ENCODE measurements around the gene MTREX. TPM values are rescaled to one million over a fixed set of nuclear protein-coding genes. Genes with fewer than 3 reads are reported as not detected.

MTREX gene
- total RNA-seq, 1 experiment from 2014 or later: 25.6 TPM

DNA sequence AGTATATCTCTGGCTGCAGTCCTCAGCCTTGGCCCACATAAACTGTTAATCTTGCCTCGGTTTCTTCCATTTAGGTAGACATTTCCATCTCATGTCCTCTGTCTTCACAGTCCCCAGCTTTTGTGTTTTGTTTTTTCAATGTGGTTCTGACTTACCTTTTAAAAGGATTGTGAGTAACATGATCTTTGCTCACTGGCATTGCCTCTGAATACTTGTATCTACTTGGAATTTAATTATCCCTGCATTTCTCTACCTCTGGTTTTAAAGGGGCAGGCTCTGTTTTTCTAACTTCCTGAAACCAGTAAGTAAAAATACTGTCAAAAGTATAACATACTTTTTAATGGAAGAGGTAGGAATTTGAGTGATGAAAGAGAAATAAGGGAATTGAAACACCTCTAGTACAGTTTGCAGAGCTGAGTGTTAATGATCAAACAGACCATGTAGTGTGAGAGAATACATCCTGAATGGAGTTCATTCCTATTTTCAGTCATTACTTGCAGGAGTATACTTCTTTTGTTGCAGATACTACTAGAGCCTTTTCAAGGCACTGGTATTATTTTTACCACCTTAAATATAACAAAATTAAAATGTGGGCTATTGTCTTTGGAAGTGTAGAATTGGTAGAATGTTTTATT lies 62.6 kb downstream of the MTREX start:
- no peaks in the 10 kb centered on the region; the same call in 1 of the 2 replicates for H3K36me3 ChIP-seq (ENCODE audit: low read depth, low read length)
- H3K27ac ChIP-seq (ENCODE audit: low read length): no peak overlapping the region
- no peaks in the 10 kb centered on the region for H3K4me1 ChIP-seq (ENCODE audit: insufficient read depth, low read length)
- H3K79me2 ChIP-seq (ENCODE audit: low read length): no peaks in the 10 kb centered on the region
- no peak overlapping the region for H3K9ac ChIP-seq (ENCODE audit: low read length)
- no TSS peak for BruUV-seq (replicated peaks)
- no peaks in the 10 kb centered on the region for H4K20me1 ChIP-seq (ENCODE audit: low read length)
- no peak overlapping the region for H2AFZ ChIP-seq (ENCODE audit: low read length)
- intact Hi-C loops (cut with micrococcal nuclease): no loop called here
- H3K4me3 ChIP-seq (ENCODE audit: low read length): no peak overlapping the region
- H3K9me3 ChIP-seq (ENCODE audit: low read length): no peaks in the 10 kb centered on the region
- no peaks in the 10 kb centered on the region for H3K9me2 ChIP-seq (replicated peaks; ENCODE audit: low read length)
- DNase-seq (no peak), ATAC-seq (no peak)
- H3K27me3 ChIP-seq (ENCODE audit: low read length): no peaks in the 10 kb centered on the region
- H3F3A ChIP-seq (ENCODE audit: low read length, unreplicated experiment): no peaks in the 10 kb centered on the region
- no peak overlapping the region for H3K4me2 ChIP-seq (ENCODE audit: low read length)
- TF ChIP-seq EZH2 (IDR thresholded peaks at IDR 0.05; ENCODE audit: low read length, unreplicated experiment): no peak
- TF ChIP-seq EZH2phosphoT487 (IDR thresholded peaks at IDR 0.05; ENCODE audit: borderline replicate concordance, low read length): no peak
- TF ChIP-seq, protein P1, sequence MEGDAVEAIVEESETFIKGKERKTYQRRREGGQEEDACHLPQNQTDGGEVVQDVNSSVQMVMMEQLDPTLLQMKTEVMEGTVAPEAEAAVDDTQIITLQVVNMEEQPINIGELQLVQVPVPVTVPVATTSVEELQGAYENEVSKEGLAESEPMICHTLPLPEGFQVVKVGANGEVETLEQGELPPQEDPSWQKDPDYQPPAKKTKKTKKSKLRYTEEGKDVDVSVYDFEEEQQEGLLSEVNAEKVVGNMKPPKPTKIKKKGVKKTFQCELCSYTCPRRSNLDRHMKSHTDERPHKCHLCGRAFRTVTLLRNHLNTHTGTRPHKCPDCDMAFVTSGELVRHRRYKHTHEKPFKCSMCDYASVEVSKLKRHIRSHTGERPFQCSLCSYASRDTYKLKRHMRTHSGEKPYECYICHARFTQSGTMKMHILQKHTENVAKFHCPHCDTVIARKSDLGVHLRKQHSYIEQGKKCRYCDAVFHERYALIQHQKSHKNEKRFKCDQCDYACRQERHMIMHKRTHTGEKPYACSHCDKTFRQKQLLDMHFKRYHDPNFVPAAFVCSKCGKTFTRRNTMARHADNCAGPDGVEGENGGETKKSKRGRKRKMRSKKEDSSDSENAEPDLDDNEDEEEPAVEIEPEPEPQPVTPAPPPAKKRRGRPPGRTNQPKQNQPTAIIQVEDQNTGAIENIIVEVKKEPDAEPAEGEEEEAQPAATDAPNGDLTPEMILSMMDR (conservative IDR thresholded peaks at IDR 0.05; ENCODE audit: low read depth, low read length): no peak
- CTCF ChIA-PET: no interaction called here
- POLR2A ChIA-PET (ENCODE audit: unreplicated experiment): no interaction called here

DNA sequence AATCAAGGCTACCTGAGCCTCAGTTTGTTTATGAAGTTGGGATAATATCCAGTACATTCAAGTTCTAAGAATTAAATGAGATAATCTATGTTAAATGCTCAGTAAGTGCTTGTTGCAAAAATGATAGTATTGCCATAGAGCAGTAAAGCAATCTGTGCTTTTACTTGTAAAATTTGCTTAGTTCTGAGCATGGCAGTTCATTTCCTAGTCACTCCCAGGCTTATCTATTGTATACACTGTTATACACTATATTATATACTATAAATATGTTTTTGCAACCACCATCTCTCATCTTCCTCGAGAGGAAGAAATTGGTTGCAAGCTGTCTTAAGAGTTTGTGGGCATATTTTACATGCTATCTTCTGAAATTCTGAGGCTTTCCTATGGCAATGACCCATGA lies 63.4 kb downstream of the MTREX start:
- Histone ChIP-seq H3K27me3 (ENCODE audit: low read length) (no peaks in the 10 kb centered on the region), H3K4me3 (ENCODE audit: low read length) (no peak overlapping the region), H3K79me2 (ENCODE audit: low read length) (no peaks in the 10 kb centered on the region), H3K9ac (ENCODE audit: low read length) (no peak overlapping the region), H3F3A (ENCODE audit: low read length, unreplicated experiment) (no peaks in the 10 kb centered on the region), H3K9me3 (ENCODE audit: low read length) (no peaks in the 10 kb centered on the region), H3K4me1 (ENCODE audit: insufficient read depth, low read length) (no peaks in the 10 kb centered on the region), H3K9me2 (replicated peaks; ENCODE audit: low read length) (no peaks in the 10 kb centered on the region), H3K27ac (ENCODE audit: low read length) (no peak overlapping the region), H4K20me1 (ENCODE audit: low read length) (no peaks in the 10 kb centered on the region), H2AFZ (ENCODE audit: low read length) (no peak overlapping the region), H3K36me3 (ENCODE audit: low read depth, low read length) (no peaks in the 10 kb centered on the region; the same call in 1 of the 2 replicates), H3K4me2 (ENCODE audit: low read length) (no peak overlapping the region)
- ChIA-PET CTCF (no interaction called here), POLR2A (ENCODE audit: unreplicated experiment) (no interaction called here)
- intact Hi-C loops (cut with micrococcal nuclease): no loop called here
- BruUV-seq (replicated peaks): no TSS peak
- ATAC-seq (no peak), DNase-seq (no peak)
- TF ChIP-seq EZH2 (IDR thresholded peaks at IDR 0.05; ENCODE audit: low read length, unreplicated experiment) (no peak), EZH2phosphoT487 (IDR thresholded peaks at IDR 0.05; ENCODE audit: borderline replicate concordance, low read length) (no peak)
- TF ChIP-seq, protein P1 (conservative IDR thresholded peaks at IDR 0.05; ENCODE audit: low read depth, low read length): no peak

DNA sequence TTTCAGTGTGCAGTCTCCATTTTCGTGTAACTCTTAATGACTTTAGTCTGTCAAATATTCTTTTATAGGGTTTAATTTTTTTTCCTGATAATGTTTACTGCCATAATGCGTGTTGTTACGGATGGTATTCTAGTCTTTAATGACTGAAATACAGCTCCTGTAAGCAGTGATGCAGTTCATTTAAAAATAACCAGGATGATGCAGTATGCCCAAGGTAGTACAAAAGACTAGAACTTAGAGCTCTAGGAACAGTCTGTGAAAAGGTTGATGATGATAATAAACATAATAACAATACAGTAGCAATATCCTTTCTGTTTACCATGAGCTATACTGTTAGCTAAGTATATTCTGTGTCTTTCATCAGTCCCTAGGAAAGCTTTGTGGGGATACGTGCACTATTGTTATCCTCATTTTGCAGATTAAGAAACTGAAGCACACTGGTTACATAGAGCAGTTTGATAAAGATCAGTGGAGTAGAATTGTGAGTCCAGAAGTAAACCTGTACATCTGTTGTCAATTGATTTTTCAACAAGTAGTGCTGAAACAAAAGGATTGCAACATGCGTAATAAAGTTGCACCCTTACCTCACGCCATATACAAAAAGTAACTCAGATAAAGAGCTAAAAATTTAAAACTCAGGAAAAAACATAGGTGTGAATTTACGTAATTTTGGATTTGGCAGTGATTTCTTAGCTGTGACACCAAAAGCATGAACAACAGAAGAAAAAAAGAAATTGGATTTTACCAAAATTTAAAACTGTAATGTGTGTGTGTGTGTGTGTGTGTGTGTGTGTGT lies 64.5 kb downstream of the MTREX start:
- H3K4me3 ChIP-seq (ENCODE audit: low read length): no peak overlapping the region
- TF ChIP-seq, protein P1 (conservative IDR thresholded peaks at IDR 0.05; ENCODE audit: low read depth, low read length): no peak
- TF ChIP-seq EZH2phosphoT487 (IDR thresholded peaks at IDR 0.05; ENCODE audit: borderline replicate concordance, low read length) (no peak), EZH2 (IDR thresholded peaks at IDR 0.05; ENCODE audit: low read length, unreplicated experiment) (no peak)
- H2AFZ ChIP-seq (ENCODE audit: low read length): no peak overlapping the region
- ChIA-PET POLR2A (ENCODE audit: unreplicated experiment) (no interaction called here), CTCF (no interaction called here)
- no peaks in the 10 kb centered on the region for H3K27me3 ChIP-seq (ENCODE audit: low read length)
- BruUV-seq (replicated peaks): no TSS peak
- no peaks in the 10 kb centered on the region for H3K79me2 ChIP-seq (ENCODE audit: low read length)
- H4K20me1 ChIP-seq (ENCODE audit: low read length): no peaks in the 10 kb centered on the region
- no peak overlapping the region for H3K9ac ChIP-seq (ENCODE audit: low read length)
- no peak overlapping the region for H3K4me2 ChIP-seq (ENCODE audit: low read length)
- no peaks in the 10 kb centered on the region; the same call in 1 of the 2 replicates for H3K36me3 ChIP-seq (ENCODE audit: low read depth, low read length)
- no peaks in the 10 kb centered on the region for H3K9me3 ChIP-seq (ENCODE audit: low read length)
- DNase-seq (no peak), ATAC-seq (no peak)
- H3F3A ChIP-seq (ENCODE audit: low read length, unreplicated experiment): no peaks in the 10 kb centered on the region
- no peaks in the 10 kb centered on the region for H3K4me1 ChIP-seq (ENCODE audit: insufficient read depth, low read length)
- H3K27ac ChIP-seq (ENCODE audit: low read length): no peak overlapping the region
- H3K9me2 ChIP-seq (replicated peaks; ENCODE audit: low read length): no peaks in the 10 kb centered on the region
- intact Hi-C loops (cut with micrococcal nuclease): no loop called here
